Activated CD4-positive, alpha-beta T cell treated with anti-CD3 and anti-CD28 coated beads, Interleukin-2, amount 10 ng/mL, durations not matched to agents 24 days and 14 days (primary cell): ENCODE data around the gene PAK2. TPM values are rescaled to one million over a fixed set of nuclear protein-coding genes. Genes with fewer than 3 reads are reported as not detected.

Source experiments
- DNase-seq: peaks from one replicate; pipeline ENCODE4 v3.0.0; 2022
- H3K27ac Mint-ChIP-seq: one replicate; pipeline ENCODE4 v1.8.0; 2022; ENCODE audit warnings: mild to moderate bottlenecking, mixed read lengths
- H3K27me3 Mint-ChIP-seq: one replicate; pipeline ENCODE4 v1.8.0; 2022; ENCODE audit warnings: mixed read lengths
- H3K36me3 Mint-ChIP-seq: one replicate; pipeline ENCODE4 v1.8.0; 2022; ENCODE audit warnings: low read depth, mild to moderate bottlenecking, mixed read lengths
- H3K4me1 Mint-ChIP-seq: one replicate; pipeline ENCODE4 v1.8.0; 2021; ENCODE audit warnings: mixed read lengths
- H3K4me3 Mint-ChIP-seq: one replicate; pipeline ENCODE4 v1.8.0; 2022; ENCODE audit warnings: mild to moderate bottlenecking, moderate library complexity, mixed read lengths
- H3K9me3 Mint-ChIP-seq: one replicate; pipeline ENCODE4 v1.8.0; 2021; ENCODE audit warnings: mixed read lengths
- intact Hi-C: fragments of 100-400 bp; cut with micrococcal nuclease; formaldehyde crosslinking; loops from one replicate; pipeline ENCODE4 v1.15.1; 2023
- total RNA-seq: library from RNA; stranded (reverse); gene quantifications from 2 replicates; pipeline ENCODE4 v1.2.3, GENCODE V29; 2022

PAK2 gene
- total RNA-seq, 1 donor from 2014 or later, result 81.1 TPM

GRCh38 chr3:196749125-196749524 lies 9.5 kb downstream of the PAK2 start:
- H3K9me3 Mint-ChIP-seq, result no peaks in the 10 kb centered on the region
- peaks cover 64% of the 10 kb centered on the region for H3K36me3 Mint-ChIP-seq
- H3K27ac Mint-ChIP-seq, result no peak overlapping the region
- no peak overlapping the region for H3K4me3 Mint-ChIP-seq
- no peak for DNase-seq
- H3K27me3 Mint-ChIP-seq, result no peaks in the 10 kb centered on the region
- intact Hi-C loops, result no loop called here
- peaks cover 35% of the 10 kb centered on the region for H3K4me1 Mint-ChIP-seq

- Mint-ChIP-seq H3K27ac (no peak overlapping the region), H3K27me3 (no peaks in the 10 kb centered on the region), H3K4me1 (peaks cover 47% of the 10 kb centered on the region), H3K9me3 (peaks cover 7% of the 10 kb centered on the region), H3K4me3 (no peak overlapping the region), H3K36me3 (peaks cover 80% of the 10 kb centered on the region)
- DNase-seq, result no peak
- intact Hi-C loops, result no loop called here
Observed at GRCh38 chr3:196753201-196753600, 13.5 kb downstream of the PAK2 start.

- H3K36me3 Mint-ChIP-seq, result peaks cover 71% of the 10 kb centered on the region
Observed at GRCh38 chr3:196754091-196754981, 14.7 kb downstream of the PAK2 start.

GRCh38 chr3:196756732-196757131 lies 17.1 kb downstream of the PAK2 start:
- intact Hi-C loops, result no loop called here

More at GRCh38 chr3:196754091-196754981, 14.7 kb downstream of the PAK2 start:
- intact Hi-C loops, result no loop called here
- DNase-seq, result no peak
- H3K27ac Mint-ChIP-seq, result peak overlapping the region; percentile 29
- H3K4me3 Mint-ChIP-seq, result no peak overlapping the region
- peaks cover 7% of the 10 kb centered on the region for H3K9me3 Mint-ChIP-seq
- no peaks in the 10 kb centered on the region for H3K27me3 Mint-ChIP-seq
- H3K4me1 Mint-ChIP-seq, result peaks cover 43% of the 10 kb centered on the region

DNA sequence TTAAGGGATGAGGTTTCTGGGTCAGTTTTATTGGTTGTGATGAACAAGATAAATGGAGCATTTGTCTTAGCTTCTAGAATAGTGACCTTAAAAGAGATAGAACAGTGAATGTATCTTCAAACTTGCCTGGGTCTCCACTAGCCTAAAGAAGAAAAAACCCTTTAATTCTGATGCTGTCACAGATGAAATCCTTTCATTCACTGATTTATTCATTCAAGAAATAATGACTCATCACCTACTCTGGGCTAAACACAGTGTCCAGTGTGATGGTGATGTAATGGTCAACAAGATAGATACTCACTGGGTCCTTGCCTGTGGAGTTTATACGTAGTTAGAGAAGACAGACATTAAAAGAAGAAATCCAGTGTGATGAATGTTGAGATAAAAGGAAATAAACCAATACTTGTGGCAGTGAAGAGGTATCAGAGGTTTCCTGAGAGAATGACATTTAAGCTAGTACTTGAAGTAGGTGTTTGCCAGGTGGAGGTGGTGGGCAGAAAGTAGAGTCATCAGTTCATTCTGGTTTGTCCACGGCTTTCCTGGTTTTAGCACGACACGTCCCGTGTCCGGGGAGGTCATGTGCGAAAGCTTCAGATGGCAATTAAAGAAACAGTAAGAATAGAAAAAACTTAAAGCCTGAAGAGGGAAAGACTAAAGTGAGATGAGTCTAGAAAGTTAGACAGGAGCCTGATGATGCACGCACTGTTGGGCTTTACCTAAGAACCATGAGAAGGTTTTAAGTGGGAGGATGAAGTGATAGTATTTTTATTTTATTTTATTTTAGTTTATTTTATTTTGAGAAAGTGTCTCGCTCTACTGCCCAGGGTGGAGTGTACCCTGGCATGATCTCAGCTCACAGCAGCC lies 18.5 kb downstream of the PAK2 start:
- Mint-ChIP-seq H3K36me3 (peaks cover 57% of the 10 kb centered on the region), H3K27ac (peak overlapping the region; percentile 79), H3K27me3 (no peaks in the 10 kb centered on the region), H3K9me3 (peaks cover 11% of the 10 kb centered on the region), H3K4me3 (no peak overlapping the region), H3K4me1 (peaks cover 37% of the 10 kb centered on the region)
- no peak for DNase-seq
- intact Hi-C loops, result no loop called here

More at GRCh38 chr3:196756732-196757131, 17.1 kb downstream of the PAK2 start:
- Mint-ChIP-seq H3K4me1 (peaks cover 37% of the 10 kb centered on the region), H3K36me3 (peaks cover 63% of the 10 kb centered on the region), H3K27me3 (no peaks in the 10 kb centered on the region), H3K27ac (peak overlapping the region; percentile 43), H3K9me3 (peaks cover 11% of the 10 kb centered on the region), H3K4me3 (no peak overlapping the region)
- no peak for DNase-seq

GRCh38 chr3:196763179-196763578 lies 23.5 kb downstream of the PAK2 start:
- H3K36me3 Mint-ChIP-seq, result peaks cover 22% of the 10 kb centered on the region
- peaks cover 11% of the 10 kb centered on the region for H3K4me1 Mint-ChIP-seq
- H3K4me3 Mint-ChIP-seq, result no peak overlapping the region
- intact Hi-C loops, result no loop called here
- H3K27me3 Mint-ChIP-seq, result no peaks in the 10 kb centered on the region
- no peak for DNase-seq
- H3K27ac Mint-ChIP-seq, result peak overlapping the region; percentile 7
- H3K9me3 Mint-ChIP-seq, result peaks cover 4% of the 10 kb centered on the region

DNA sequence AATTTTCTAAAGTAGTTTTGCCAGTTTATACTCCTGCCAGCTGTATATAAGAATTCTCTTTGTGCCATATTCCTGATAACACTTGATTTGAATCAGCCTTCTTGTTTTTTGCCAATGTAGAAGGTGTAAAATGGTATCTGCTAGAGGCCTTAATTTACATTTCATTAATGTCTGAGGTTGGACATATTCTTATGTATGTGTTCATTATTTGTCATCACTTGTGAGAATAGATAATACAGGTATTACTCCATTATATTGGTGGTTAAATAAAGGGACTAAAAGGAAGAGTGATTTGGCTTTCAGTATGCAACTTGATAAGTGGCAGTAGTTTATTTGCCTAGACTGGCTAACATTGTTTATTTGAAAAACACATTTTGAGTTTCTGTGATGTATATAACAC lies 25.8 kb downstream of the PAK2 start:
- DNase-seq, result no peak
- H3K4me3 Mint-ChIP-seq, result no peak overlapping the region
- no peak overlapping the region for H3K27ac Mint-ChIP-seq
- intact Hi-C loops, result no loop called here
- H3K4me1 Mint-ChIP-seq, result peaks cover 5% of the 10 kb centered on the region
- H3K9me3 Mint-ChIP-seq, result peaks cover 4% of the 10 kb centered on the region
- H3K36me3 Mint-ChIP-seq, result peaks cover 16% of the 10 kb centered on the region
- H3K27me3 Mint-ChIP-seq, result no peaks in the 10 kb centered on the region

- H3K36me3 Mint-ChIP-seq, result peaks cover 15% of the 10 kb centered on the region
- DNase-seq, result no peak
- intact Hi-C loops, result no loop called here
- no peaks in the 10 kb centered on the region for H3K9me3 Mint-ChIP-seq
- H3K27ac Mint-ChIP-seq, result no peak overlapping the region
- H3K27me3 Mint-ChIP-seq, result no peaks in the 10 kb centered on the region
- H3K4me3 Mint-ChIP-seq, result no peak overlapping the region
- H3K4me1 Mint-ChIP-seq, result peaks cover 26% of the 10 kb centered on the region
Observed at GRCh38 chr3:196771067-196771466, 31.4 kb downstream of the PAK2 start.

- Mint-ChIP-seq H3K27ac (no peak overlapping the region), H3K27me3 (no peaks in the 10 kb centered on the region), H3K9me3 (no peaks in the 10 kb centered on the region), H3K4me1 (peaks cover 26% of the 10 kb centered on the region), H3K4me3 (no peak overlapping the region), H3K36me3 (peaks cover 20% of the 10 kb centered on the region)
- DNase-seq, result no peak
- intact Hi-C loops, result no loop called here
Observed at GRCh38 chr3:196772102-196772501, 32.4 kb downstream of the PAK2 start.

DNA sequence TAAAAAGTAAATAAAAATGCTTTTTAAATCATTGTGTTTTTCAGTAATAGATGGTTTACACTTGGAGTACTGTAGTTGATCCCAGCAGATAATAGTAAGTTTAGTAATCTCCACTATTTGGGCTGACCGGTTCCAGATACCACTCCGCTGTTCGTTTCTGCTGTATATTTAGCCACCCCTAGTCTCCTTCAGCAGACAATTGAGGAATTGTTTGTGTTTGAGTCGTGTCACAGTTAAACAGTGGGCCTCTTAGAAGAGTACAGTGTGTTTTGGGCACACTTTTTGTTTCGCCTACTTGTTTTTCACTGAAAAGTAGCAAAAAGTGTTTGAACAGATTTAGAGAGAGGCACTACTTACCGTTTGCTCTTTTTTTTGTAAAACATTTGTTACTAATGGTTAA lies 33.2 kb downstream of the PAK2 start:
- Mint-ChIP-seq H3K27ac (no peak overlapping the region), H3K27me3 (no peaks in the 10 kb centered on the region), H3K4me1 (peaks cover 26% of the 10 kb centered on the region)

DNA sequence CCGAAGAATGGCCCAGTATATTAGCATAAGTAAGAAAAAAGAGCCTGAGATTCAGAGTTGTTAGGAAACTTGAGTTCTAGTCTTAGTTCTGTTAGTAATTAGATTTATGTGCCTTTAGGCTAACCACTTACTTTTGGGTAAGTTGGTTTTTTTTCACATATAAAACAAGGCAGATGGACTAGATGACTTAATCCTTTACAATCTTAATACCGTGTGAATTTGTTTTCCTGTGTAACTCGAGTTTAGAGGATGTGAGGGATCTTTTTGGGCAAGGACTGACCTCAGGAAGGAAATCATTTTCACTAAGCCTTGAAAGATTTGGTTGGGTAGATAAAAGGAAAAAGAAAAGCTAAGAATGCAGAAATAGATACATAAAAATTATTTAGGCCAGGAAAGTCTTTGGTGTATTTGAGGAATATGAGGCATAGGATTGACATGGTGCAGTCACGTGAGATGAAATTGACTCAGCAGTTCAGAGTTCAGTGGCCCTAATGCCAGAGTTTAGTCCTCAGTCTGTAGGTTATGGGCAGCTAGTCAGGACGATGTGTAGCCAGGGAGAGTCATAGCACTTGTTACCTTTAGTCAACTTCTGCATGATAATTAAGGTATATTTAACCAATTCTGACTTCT lies 34.6 kb downstream of the PAK2 start:
- H3K4me1 Mint-ChIP-seq, result peaks cover 26% of the 10 kb centered on the region

More for the DNA sequence above, 33.2 kb downstream of the PAK2 start:
- Mint-ChIP-seq H3K36me3 (peaks cover 24% of the 10 kb centered on the region), H3K9me3 (no peaks in the 10 kb centered on the region), H3K4me3 (no peak overlapping the region)
- intact Hi-C loops, result no loop called here
- DNase-seq, result no peak

GRCh38 chr3:196774848-196775422 lies 35.3 kb downstream of the PAK2 start:
- no peak overlapping the region for H3K4me3 Mint-ChIP-seq
- no peak for DNase-seq
- H3K4me1 Mint-ChIP-seq, result peaks cover 26% of the 10 kb centered on the region
- H3K9me3 Mint-ChIP-seq, result peaks cover 4% of the 10 kb centered on the region
- intact Hi-C loops, result no loop called here
- H3K27me3 Mint-ChIP-seq, result no peaks in the 10 kb centered on the region
- no peak overlapping the region for H3K27ac Mint-ChIP-seq
- peaks cover 41% of the 10 kb centered on the region for H3K36me3 Mint-ChIP-seq

More for the DNA sequence above, 34.6 kb downstream of the PAK2 start:
- peak overlapping the region; percentile 27 for H3K27ac Mint-ChIP-seq
- no peaks in the 10 kb centered on the region for H3K27me3 Mint-ChIP-seq
- peaks cover 37% of the 10 kb centered on the region for H3K36me3 Mint-ChIP-seq
- no peak overlapping the region for H3K4me3 Mint-ChIP-seq
- DNase-seq, result no peak
- H3K9me3 Mint-ChIP-seq, result no peaks in the 10 kb centered on the region
- intact Hi-C loops, result no loop called here

DNA sequence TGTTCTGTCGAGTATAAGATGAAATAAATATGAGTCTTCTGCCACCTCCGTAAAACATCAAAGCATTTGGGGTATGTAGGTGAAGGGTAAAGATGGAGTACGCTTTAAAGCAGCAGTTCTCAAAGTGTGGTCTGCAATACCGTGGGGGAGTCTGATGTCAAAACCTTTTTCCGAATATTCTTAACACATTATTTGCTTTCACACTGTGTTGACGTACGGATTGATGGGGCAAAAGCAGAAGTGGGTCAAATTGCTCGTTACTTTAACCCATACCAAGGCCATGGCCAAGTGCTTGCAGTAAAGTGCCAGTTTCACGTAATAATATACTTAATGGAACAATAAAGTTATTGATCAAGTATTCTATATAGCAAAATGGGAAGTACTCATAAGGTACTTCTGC lies 36.3 kb downstream of the PAK2 start:
- intact Hi-C loops, result no loop called here
- no peaks in the 10 kb centered on the region for H3K27me3 Mint-ChIP-seq
- peaks cover 26% of the 10 kb centered on the region for H3K4me1 Mint-ChIP-seq
- H3K4me3 Mint-ChIP-seq, result no peak overlapping the region
- H3K36me3 Mint-ChIP-seq, result peaks cover 48% of the 10 kb centered on the region
- peaks cover 8% of the 10 kb centered on the region for H3K9me3 Mint-ChIP-seq
- DNase-seq, result no peak
- H3K27ac Mint-ChIP-seq, result no peak overlapping the region
